ENCODE results near the gene UGT2B11. TPM values are rescaled to one million over a fixed set of nuclear protein-coding genes. Genes with fewer than 3 reads are reported as not detected.

The UGT2B11 gene
- total and polyA plus RNA-seq, 2 experiments from 2014 or later, result 3.2 to 17.1 TPM

Other genes with a start within 250 kb of the UGT2B11 start
- gene UGT2B7, start 118.3 kb downstream of the UGT2B11 start, total RNA-seq, result 114 and 125 TPM in 2 replicates
- gene UGT2B7, start 118.3 kb downstream of the UGT2B11 start, polyA plus RNA-seq, result 67.7 and 90.0 TPM in 2 replicates
- gene UGT2B28, start 65.7 kb upstream of the UGT2B11 start, total RNA-seq, result 0.73 and 1.0 TPM in 2 replicates
- 0.62 TPM in 1 of 2 replicates, not detected in the other for gene UGT2B28, start 65.7 kb upstream of the UGT2B11 start, polyA plus RNA-seq